GM23338 (cell line): Measurements from ENCODE around the gene HHAT.

Experiments
- ZNF331 ChIP-seq: fragments of 250-450 bp; sonication (Bioruptor Pico); IDR thresholded peaks from 2 replicates; pipeline ENCODE4 v1.5.0; 2020; ENCODE audit warnings: low read depth, mild to moderate bottlenecking, moderate library complexity
- TF ChIP-seq, protein P1 (sequence below), 2 experiments: fragments of 200-600 bp in 1 of 2; sonication (generic) in 1 of 2; conservative IDR thresholded peaks; 2 replicates each; pipeline versions ENCODE4 v1.5.1 to v1.6.1; 2016 to 2017; ENCODE audit warnings: antibody characterized with exemption in 2 of 2, low read depth in 2 of 2, mild to moderate bottlenecking in 2 of 2, moderate library complexity in 1 of 2

DNA sequence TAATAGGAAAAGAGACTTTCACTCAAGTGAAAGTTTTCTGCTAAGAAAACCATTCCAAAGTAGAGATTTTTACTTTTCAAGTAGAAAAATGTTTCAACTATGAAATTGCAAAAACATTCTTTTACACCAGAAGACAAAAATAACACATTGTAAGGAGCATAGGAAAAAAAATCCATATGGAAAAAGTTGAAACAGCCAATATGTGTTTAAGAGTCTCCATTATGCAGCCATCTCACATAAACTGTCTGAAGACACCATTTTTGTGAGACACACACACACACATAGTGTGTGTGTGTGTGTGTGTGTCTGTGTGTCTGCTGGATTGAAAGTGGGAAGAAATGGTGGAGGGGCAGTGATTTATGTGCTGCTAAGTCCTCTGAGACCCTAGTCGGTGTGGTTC is 162.1 kb downstream of the HHAT start:
- TF ChIP-seq, protein P1, sequence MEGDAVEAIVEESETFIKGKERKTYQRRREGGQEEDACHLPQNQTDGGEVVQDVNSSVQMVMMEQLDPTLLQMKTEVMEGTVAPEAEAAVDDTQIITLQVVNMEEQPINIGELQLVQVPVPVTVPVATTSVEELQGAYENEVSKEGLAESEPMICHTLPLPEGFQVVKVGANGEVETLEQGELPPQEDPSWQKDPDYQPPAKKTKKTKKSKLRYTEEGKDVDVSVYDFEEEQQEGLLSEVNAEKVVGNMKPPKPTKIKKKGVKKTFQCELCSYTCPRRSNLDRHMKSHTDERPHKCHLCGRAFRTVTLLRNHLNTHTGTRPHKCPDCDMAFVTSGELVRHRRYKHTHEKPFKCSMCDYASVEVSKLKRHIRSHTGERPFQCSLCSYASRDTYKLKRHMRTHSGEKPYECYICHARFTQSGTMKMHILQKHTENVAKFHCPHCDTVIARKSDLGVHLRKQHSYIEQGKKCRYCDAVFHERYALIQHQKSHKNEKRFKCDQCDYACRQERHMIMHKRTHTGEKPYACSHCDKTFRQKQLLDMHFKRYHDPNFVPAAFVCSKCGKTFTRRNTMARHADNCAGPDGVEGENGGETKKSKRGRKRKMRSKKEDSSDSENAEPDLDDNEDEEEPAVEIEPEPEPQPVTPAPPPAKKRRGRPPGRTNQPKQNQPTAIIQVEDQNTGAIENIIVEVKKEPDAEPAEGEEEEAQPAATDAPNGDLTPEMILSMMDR (conservative IDR thresholded peaks at IDR 0.05; ENCODE audit: low read depth in 2 of 2) = no peak
- TF ChIP-seq ZNF331 (CRISPR knock-in tag) = no peak
